GM15510 (cell line): Measurements from ENCODE around the gene RFPL3.

Experiments
- POLR2A ChIP-seq: IDR thresholded peaks from 3 replicates; pipeline ENCODE4 v1.6.1; 2011; ENCODE audit warnings: borderline replicate concordance; ENCODE audit not compliant: insufficient read length; ENCODE audit errors: extremely low read depth

The RFPL3 gene

DNA sequence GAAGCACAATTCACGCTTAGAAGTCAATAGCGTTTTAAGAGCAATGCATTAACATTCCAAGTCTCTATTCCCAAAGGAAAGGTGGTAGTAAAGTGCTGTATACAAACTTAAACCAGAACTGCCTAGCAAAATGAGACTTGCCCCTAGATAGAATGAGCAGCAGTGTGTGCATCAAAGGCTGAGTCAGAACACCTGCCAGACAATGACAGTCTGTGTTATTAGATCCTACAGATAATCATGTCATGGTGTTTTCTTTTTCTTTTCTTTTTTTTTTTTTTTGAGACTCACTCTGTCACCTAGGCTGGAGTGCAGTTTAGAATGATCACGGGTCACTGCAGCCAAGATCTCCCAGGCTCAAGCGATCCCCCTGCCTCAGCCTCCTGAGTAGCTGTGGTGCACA lies 52.8 kb downstream of the RFPL3 start:
- no peak for TF ChIP-seq POLR2A
